DND-41 (cell line): Measurements from ENCODE around the gene HES5.

Experiments
- CTCF ChIP-seq: IDR thresholded peaks from 2 replicates; pipeline ENCODE4 v1.5.1; 2012; ENCODE audit warnings: borderline replicate concordance, low read length, moderate library complexity, mild to moderate bottlenecking; ENCODE audit not compliant: poor library complexity, severe bottlenecking; ENCODE audit errors: extremely low read depth
- EZH2 ChIP-seq: IDR thresholded peaks from 3 replicates; pipeline ENCODE4 v1.6.1; 2012; ENCODE audit warnings: borderline replicate concordance, low read depth, mild to moderate bottlenecking, moderate library complexity, low read length, inconsistent platforms; ENCODE audit not compliant: severe bottlenecking

GRCh38 chr1:2534315-2534686, 4.2 kb upstream of the HES5 start:
- TF ChIP-seq CTCF (no peak), EZH2 (no peak)
